PC-9 (cell line): ENCODE results near the gene EPG5. TPM values are rescaled to one million over a fixed set of nuclear protein-coding genes. Genes with fewer than 3 reads are reported as not detected.

Source experiments
- BruUV-seq: library from RNA; stranded (reverse); fragments of 400-500 nt; replicated peaks from 2 replicates; lab custom pipeline; 2021; lab: Mats Ljungman, UMichigan
- CTCF ChIA-PET: fragments of 300-600 bp; sonication (Branson Sonifier 250); formaldehyde crosslinking; loops from one replicate; lab custom pipeline; 2022; ENCODE audit warnings: antibody characterized with exemption; lab: Charles Lee
- POLR2A ChIA-PET: fragments of 300-600 bp; sonication (Branson Sonifier 250); formaldehyde crosslinking; loops from one replicate; lab custom pipeline; 2022; ENCODE audit warnings: antibody characterized with exemption; ENCODE audit not compliant: unreplicated experiment; lab: Charles Lee
- DNase-seq, 2 experiments: peaks; one replicate each; pipeline versions ENCODE4 v3.0.0 to v3.0.0-alpha.2; 2015 to 2022; ENCODE audit warnings: mixed read lengths in 1 of 2
- H2AFZ ChIP-seq: fragments of 200-600 bp; sonication (generic); 2 replicates; pipeline ENCODE4 v1.8.1; 2017; ENCODE audit warnings: antibody characterized with exemption
- H3F3A ChIP-seq: fragments of 200-600 bp; sonication (generic); 2 replicates; pipeline ENCODE4 v1.8.1; 2017; ENCODE audit warnings: antibody characterized with exemption, mild to moderate bottlenecking, low read depth; ENCODE audit not compliant: insufficient read depth
- H3K27ac ChIP-seq: fragments of 200-600 bp; sonication (generic); 2 replicates; pipeline ENCODE4 v1.6.1; 2016; ENCODE audit warnings: mixed run types
- H3K27me3 ChIP-seq: fragments of 200-600 bp; sonication (generic); 2 replicates; pipeline ENCODE4 v1.6.1; 2016; ENCODE audit warnings: low read depth, mixed run types; ENCODE audit not compliant: insufficient read depth
- H3K36me3 ChIP-seq: fragments of 200-600 bp; sonication (generic); 2 replicates; pipeline ENCODE4 v1.6.1; 2016; ENCODE audit warnings: low read depth, mixed run types
- H3K4me1 ChIP-seq: fragments of 200-600 bp; sonication (generic); replicated peaks from 2 replicates; pipeline ENCODE4 v1.6.1; 2016; ENCODE audit warnings: mixed run types; ENCODE audit not compliant: insufficient read depth
- H3K4me2 ChIP-seq: fragments of 200-600 bp; sonication (generic); 2 replicates; pipeline ENCODE4 v1.6.1; 2017; ENCODE audit warnings: mixed run types
- H3K4me3 ChIP-seq: fragments of 200-600 bp; sonication (generic); 2 replicates; pipeline ENCODE4 v1.6.1; 2016; ENCODE audit warnings: mixed run types
- H3K79me2 ChIP-seq: fragments of 200-600 bp; sonication (generic); 2 replicates; pipeline ENCODE4 v1.6.1; 2017; ENCODE audit warnings: low read depth, mixed run types
- H3K9me2 ChIP-seq: fragments of 200-600 bp; sonication (generic); 2 replicates; pipeline ENCODE4 v1.8.1; 2017; ENCODE audit warnings: mild to moderate bottlenecking; ENCODE audit not compliant: insufficient read depth
- H3K9me3 ChIP-seq: fragments of 200-600 bp; sonication (generic); 2 replicates; pipeline ENCODE4 v1.8.1; 2016; ENCODE audit warnings: low read depth; ENCODE audit not compliant: insufficient read depth
- H4K20me1 ChIP-seq: fragments of 200-600 bp; sonication (generic); 2 replicates; pipeline ENCODE4 v1.8.1; 2017; ENCODE audit not compliant: insufficient read depth
- EZH2 ChIP-seq: fragments of 200-600 bp; sonication (generic); IDR thresholded peaks from 2 replicates; pipeline ENCODE4 v1.8.0; 2017; ENCODE audit warnings: antibody characterized with exemption, low read depth
- intact Hi-C: fragments of 100-400 bp; cut with micrococcal nuclease; formaldehyde crosslinking; loops from one replicate; pipeline ENCODE4 v1.10.0; 2022; ENCODE audit not compliant: unreplicated experiment
- total RNA-seq: library from RNA; stranded (reverse); gene quantifications from 2 replicates; pipeline ENCODE4 v1.2.3, GENCODE V29; 2021
- TF ChIP-seq, protein P1 (sequence below): fragments of 200-600 bp; sonication (generic); conservative IDR thresholded peaks from 2 replicates; pipeline ENCODE4 v1.6.1; 2017; ENCODE audit warnings: mixed run types, antibody characterized with exemption, mild to moderate bottlenecking, moderate library complexity

Gene EPG5
- total RNA-seq, 1 experiment from 2014 or later = 19.5 TPM

DNA sequence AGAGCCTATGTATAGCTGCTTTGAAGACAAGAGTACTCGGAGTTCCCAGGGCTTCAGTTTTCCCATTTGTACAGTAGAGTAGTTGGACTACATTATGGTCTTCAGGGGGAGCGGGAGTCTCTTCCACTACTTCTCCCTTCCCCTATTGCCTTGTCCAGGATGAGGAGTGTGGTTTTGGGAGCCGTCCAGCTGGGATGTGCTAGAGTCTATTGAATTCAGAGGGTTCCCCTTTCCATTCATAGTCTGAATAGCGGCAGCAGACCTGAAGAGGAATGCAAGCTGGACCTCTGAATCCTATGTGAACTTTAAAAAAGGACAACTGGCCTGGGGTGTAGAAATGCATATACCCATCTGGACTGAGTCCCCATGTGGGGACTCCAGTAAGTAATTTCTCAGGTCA, 43.5 kb upstream of the EPG5 start:
- no peaks in the 10 kb centered on the region for H3K4me1 ChIP-seq
- no peak for DNase-seq
- no peaks in the 10 kb centered on the region for H3K79me2 ChIP-seq
- no peak for TF ChIP-seq EZH2
- TF ChIP-seq, protein P1, sequence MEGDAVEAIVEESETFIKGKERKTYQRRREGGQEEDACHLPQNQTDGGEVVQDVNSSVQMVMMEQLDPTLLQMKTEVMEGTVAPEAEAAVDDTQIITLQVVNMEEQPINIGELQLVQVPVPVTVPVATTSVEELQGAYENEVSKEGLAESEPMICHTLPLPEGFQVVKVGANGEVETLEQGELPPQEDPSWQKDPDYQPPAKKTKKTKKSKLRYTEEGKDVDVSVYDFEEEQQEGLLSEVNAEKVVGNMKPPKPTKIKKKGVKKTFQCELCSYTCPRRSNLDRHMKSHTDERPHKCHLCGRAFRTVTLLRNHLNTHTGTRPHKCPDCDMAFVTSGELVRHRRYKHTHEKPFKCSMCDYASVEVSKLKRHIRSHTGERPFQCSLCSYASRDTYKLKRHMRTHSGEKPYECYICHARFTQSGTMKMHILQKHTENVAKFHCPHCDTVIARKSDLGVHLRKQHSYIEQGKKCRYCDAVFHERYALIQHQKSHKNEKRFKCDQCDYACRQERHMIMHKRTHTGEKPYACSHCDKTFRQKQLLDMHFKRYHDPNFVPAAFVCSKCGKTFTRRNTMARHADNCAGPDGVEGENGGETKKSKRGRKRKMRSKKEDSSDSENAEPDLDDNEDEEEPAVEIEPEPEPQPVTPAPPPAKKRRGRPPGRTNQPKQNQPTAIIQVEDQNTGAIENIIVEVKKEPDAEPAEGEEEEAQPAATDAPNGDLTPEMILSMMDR = no peak
- BruUV-seq = no TSS peak
- no peaks in the 10 kb centered on the region for H3K9me2 ChIP-seq
- no peaks in the 10 kb centered on the region for H3K27me3 ChIP-seq
- ChIA-PET CTCF (no interaction called here), POLR2A (no interaction called here)
- intact Hi-C loops = no loop called here
- no peak overlapping the region for H3K4me2 ChIP-seq
- no peak overlapping the region for H3K27ac ChIP-seq
- no peaks in the 10 kb centered on the region for H3F3A ChIP-seq
- H3K36me3 ChIP-seq = no peaks in the 10 kb centered on the region
- H2AFZ ChIP-seq = no peak overlapping the region
- H4K20me1 ChIP-seq = no peaks in the 10 kb centered on the region
- H3K9me3 ChIP-seq = no peaks in the 10 kb centered on the region
- H3K4me3 ChIP-seq = no peak overlapping the region

DNA sequence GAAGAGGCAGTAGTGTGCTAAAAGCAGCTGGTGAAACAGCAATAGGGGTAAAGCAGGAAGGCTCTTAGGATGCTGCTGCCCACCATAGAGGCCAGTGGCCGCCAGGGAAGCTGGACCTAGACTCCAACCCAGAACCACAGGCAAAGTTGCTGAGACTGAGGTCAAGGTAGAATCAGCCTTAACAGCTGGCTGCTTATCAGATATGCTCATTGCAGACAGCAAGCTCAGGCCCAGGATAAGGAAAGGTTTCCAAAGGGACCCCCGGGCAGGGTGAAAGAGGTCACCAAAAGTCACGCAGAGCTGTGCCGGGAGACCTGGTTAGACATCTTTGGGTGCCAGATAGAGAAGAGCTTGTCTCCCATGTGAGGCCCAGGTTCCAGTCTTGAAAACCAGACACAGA, 42.9 kb upstream of the EPG5 start:
- Histone ChIP-seq H3K36me3 (no peaks in the 10 kb centered on the region), H3K9me2 (no peaks in the 10 kb centered on the region)
- TF ChIP-seq, protein P1 = no peak
- TF ChIP-seq EZH2 = no peak

DNA sequence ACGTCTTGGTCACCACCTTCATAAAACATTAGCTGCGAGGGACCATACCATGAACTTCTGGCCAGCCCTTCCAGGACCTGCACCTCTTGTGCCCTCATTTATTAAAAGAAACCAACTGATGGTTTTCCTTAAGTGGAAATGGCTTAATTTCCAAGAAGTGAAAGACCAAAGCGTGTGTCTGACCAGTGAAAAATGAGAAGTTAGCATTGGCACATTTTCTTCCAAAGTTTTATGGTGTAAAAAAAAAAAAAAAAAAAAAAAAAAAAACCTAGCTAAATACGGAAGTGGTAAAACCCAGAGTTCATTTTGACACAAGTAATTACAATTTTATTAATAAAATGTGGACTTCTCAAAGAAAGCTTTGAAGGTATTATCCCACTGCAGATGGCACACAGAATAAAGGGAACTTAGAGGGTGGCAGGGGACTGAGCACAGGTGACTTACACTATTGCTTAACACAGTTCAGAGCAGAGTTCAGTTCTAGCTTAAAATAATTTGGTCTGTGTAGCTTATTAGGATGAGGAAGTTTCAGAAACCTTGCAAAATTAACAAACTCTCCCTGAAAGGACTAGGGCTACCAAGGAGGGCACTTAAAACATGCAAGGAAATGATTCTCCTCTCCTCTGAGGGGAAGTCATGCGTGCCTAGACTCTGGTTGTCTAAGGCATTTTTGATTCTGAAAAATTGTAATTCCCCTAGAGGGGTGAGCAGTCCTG, 42.2 kb upstream of the EPG5 start:
- BruUV-seq = no TSS peak
- intact Hi-C loops = no loop called here

More for the DNA sequence above, 42.9 kb upstream of the EPG5 start:
- intact Hi-C loops = no loop called here
- DNase-seq = no peak
- Histone ChIP-seq H2AFZ (no peak overlapping the region), H3K4me3 (no peak overlapping the region), H4K20me1 (no peaks in the 10 kb centered on the region), H3K27ac (no peak overlapping the region), H3F3A (no peaks in the 10 kb centered on the region), H3K4me2 (no peak overlapping the region), H3K79me2 (no peaks in the 10 kb centered on the region), H3K27me3 (no peaks in the 10 kb centered on the region), H3K4me1 (no peaks in the 10 kb centered on the region), H3K9me3 (no peaks in the 10 kb centered on the region)
- CTCF ChIA-PET = no interaction called here
- POLR2A ChIA-PET = no interaction called here
- no TSS peak for BruUV-seq

More for the DNA sequence above, 42.2 kb upstream of the EPG5 start:
- H3K27me3 ChIP-seq = no peaks in the 10 kb centered on the region
- no peak overlapping the region for H2AFZ ChIP-seq
- no peaks in the 10 kb centered on the region for H3K36me3 ChIP-seq
- TF ChIP-seq EZH2 = no peak
- TF ChIP-seq, protein P1 = no peak
- no peaks in the 10 kb centered on the region for H3F3A ChIP-seq
- no peak for DNase-seq
- no peaks in the 10 kb centered on the region for H3K9me2 ChIP-seq
- POLR2A ChIA-PET = no interaction called here
- H3K9me3 ChIP-seq = no peaks in the 10 kb centered on the region
- CTCF ChIA-PET = no interaction called here
- H3K4me3 ChIP-seq = no peak overlapping the region
- no peak overlapping the region for H3K4me2 ChIP-seq
- H3K27ac ChIP-seq = no peak overlapping the region
- no peaks in the 10 kb centered on the region for H3K4me1 ChIP-seq
- H3K79me2 ChIP-seq = no peaks in the 10 kb centered on the region
- no peaks in the 10 kb centered on the region for H4K20me1 ChIP-seq
